A549 treated with AZD9567 at 1 μM for 4 hours (cell line): ENCODE data around the gene PNP. TPM values are rescaled to one million over a fixed set of nuclear protein-coding genes. Genes with fewer than 3 reads are reported as not detected.

Experiments used
- total RNA-seq: library from RNA; stranded (reverse); fragments of 200-300 nt; extraction: Qiagen RNA extraction; gene quantifications from 5 replicates; pipeline ENCODE4 v1.2.3, GENCODE V29; 2022; ENCODE audit not compliant: insufficient read depth

PNP gene
- total RNA-seq: 148 to 170 TPM (median 154 TPM) in 5 replicates

DNA sequence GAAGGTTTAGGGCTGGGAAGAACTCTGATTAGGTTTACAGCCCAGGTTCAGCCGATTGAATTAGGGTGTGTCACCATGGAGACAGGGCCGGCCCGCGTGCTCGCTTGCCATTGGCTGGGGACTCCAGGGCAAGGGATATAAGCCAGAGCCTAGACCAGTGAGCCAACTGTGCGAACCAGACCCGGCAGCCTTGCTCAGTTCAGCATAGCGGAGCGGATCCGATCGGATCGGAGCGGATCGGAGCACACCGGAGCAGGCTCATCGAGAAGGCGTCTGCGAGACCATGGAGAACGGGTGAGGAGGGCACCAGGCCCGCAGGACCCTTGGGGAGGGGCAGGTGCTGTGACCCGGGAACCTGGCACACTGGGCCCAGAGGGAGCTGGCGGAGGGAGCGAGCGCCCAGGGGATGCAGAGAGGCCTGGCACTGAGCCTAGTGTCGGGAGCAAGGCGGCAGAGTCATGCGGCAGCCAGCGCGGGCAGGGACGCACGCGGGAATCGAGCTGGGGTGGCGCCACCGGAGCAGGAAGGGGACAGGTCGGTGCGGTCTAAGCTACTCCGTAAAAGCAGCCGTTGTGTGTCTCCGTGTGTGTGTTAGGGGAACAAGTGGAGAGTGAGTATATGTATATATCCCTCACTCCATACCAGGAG lies at the start of gene PNP:
Gene PNP, plus strand, starts transcription at position 165 of the 648 bp plus-strand sequence. Its CDS starts 119 bp downstream, at position 284.

DNA sequence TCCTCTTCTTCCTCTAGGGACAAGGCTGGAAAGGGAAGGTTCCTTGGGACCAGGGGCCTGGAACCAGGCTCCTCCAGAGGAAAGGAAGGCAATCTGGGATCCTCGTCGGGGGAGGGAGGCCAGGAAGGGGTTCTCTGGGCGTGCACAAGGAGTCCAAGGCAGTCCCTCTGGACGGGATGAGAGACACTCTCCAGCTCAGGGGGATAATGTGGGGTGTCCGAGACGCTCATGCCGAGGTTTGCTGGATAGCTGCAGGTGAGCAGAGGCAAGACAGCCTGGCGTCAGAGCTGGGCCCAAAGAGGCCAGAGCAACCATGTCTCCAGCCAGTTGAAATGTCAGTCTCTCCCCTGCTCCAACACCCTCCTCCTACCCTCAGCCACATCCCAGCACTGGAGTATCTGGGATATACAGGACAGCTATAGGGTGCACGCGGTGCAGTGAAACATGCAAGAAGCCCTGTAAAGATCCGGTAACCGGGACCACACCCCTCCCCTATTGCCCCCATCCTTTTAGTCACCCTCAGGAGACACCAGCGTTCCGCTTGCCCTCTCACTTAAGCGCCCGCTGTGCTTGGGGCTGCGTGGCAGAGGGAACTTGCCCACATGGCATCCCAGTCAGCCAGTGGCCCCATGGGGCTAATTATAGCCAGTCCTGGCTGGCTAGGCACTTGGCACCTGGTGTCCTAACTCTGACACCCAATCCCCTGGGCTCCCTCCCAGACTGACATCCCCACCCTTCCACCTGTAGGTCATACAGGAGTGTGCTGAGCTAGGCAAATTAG lies 33.4 kb upstream of the PNP start, which contains the start of gene KLHL33:
Gene KLHL33, minus strand, starts transcription at position 585 of the 781 bp plus-strand sequence. Its CDS starts 355 bp downstream, at position 230.

DNA sequence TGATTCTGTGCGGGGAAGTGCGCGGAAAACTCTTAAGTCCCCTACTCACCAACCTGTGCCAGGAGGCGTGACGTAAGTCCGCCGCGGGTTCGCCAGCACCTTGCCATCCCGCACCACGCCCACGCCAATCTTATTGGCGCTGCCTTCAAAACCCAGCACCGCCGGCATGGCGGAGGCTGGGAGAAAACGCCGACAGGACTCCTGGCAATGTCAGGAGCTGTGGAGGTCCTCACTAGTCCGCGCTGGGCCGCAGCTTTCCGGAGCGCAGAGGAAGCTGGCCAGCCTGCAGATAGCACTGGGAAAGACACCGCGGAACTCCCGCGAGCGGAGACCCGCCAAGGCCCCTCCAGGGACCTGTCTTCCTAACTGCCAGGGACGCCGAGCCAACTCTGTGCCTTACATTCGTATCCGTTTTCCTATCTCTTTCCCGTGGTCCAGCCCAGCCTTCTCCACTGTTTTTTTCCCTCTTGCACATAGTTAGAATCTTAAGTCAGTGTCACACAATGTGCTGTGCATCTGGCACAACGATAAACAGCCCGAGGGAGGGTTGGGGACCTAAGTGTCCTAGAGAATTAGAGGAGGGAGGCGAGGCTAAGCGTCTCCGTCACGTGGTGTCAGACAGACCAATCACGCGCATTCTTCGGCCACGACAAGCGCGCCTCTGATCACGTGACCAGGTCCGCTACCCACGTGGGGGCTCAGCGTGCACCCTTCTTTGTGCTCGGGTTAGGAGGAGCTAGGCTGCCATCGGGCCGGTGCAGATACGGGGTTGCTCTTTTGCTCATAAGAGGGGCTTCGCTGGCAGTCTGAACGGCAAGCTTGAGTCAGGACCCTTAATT lies 14.5 kb upstream of the PNP start, which contains the start of the genes APEX1 and OSGEP:
Gene APEX1, plus strand, starts transcription at position 711 of the 839 bp plus-strand sequence. CDS start 420 bp downstream, outside the sequence.
Gene OSGEP, minus strand, starts transcription at position 297 of the 839 bp plus-strand sequence. Its CDS starts 129 bp downstream, at position 168.

DNA sequence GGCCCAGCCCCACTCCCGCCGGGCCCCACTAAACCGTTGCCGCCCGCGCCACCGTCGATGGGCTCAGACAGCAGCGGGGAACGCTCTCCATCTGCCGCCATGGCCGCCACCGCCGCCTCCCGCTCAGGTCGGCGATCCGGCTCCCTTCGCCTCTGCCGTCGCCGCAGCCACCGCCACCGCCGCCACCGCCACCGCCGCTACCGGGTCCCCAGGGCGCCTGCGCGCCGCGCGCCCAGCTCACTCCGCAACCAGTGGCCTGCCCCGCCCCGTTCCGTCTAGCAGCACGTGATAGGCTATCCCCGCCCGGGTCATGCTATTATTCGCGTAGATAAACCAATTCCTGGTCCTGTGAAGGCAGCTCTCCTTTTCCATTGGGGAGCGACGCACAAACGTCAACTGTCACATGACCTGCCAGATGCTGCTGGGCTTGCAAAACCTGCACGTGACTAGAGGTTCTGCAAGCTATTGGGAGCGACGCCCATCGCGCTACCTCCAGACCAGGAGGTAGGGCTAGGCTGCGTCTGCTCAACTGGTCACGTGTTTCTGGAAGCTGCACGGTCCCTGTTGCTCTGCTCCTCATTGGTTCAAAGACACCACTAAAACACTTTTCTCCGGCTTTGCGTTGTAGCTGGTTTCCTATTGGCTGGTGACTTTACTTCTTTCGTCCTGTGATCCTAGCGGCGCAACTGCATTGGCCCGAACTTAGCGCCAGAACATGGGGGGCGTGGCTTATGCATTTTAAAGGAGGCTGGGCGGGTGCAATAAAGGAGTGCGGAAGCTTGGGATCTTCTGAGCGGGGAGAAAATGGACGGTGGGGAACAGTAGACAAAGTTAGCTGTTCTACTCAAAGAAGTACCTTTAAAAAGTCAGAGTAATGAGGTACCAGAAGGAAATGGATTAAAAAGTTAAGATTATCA lies 7.7 kb upstream of the PNP start, which contains the start of gene PIP4P1:
Gene PIP4P1, minus strand, starts transcription at position 210 of the 917 bp plus-strand sequence. Its CDS starts 109 bp downstream, at position 101.

Other genes with a start within 250 kb of the PNP start
- not detected in 5 replicates for gene OR11H6, start 245.7 kb upstream of the PNP start, total RNA-seq
- gene OR11H7, start 240.4 kb upstream of the PNP start, total RNA-seq: not detected in 5 replicates
- gene OR11H4, start 230.1 kb upstream of the PNP start, total RNA-seq: not detected in 5 replicates
- gene TTC5, start 163.5 kb upstream of the PNP start, total RNA-seq: 14.7 to 19.0 TPM (median 17.6 TPM) in 5 replicates
- gene CCNB1IP1, start 136.1 kb upstream of the PNP start, total RNA-seq: 38.0 to 53.1 TPM (median 41.0 TPM) in 5 replicates
- gene PARP2, start 125.8 kb upstream of the PNP start, total RNA-seq: 15.1 to 20.1 TPM (median 18.4 TPM) in 5 replicates
- gene TEP1, start 55.9 kb upstream of the PNP start, total RNA-seq: 11.3 to 19.3 TPM (median 12.7 TPM) in 5 replicates
- 0.02 TPM in 2 of 5 replicates, not detected in the others for gene KLHL33, start 33.2 kb upstream of the PNP start, total RNA-seq
- gene OSGEP, start 14.6 kb upstream of the PNP start, total RNA-seq: 24.3 to 28.5 TPM (median 26.1 TPM) in 5 replicates
- 257 to 270 TPM (median 258 TPM) in 5 replicates for gene APEX1, start 14.2 kb upstream of the PNP start, total RNA-seq
- 31.9 to 36.5 TPM (median 36.1 TPM) in 5 replicates for gene PIP4P1, start 8.0 kb upstream of the PNP start, total RNA-seq
- gene RNASE10, start 36.1 kb downstream of the PNP start, total RNA-seq: 0.20 to 0.41 TPM (median 0.34 TPM) in 4 of 5 replicates, not detected in the other
- not detected in 5 replicates for gene RNASE9, start 91.6 kb downstream of the PNP start, total RNA-seq
- gene RNASE11, start 118.6 kb downstream of the PNP start, total RNA-seq: not detected in 5 replicates
- not detected in 5 replicates for gene RNASE12, start 122.0 kb downstream of the PNP start, total RNA-seq
- gene OR6S1, start 172.3 kb downstream of the PNP start, total RNA-seq: not detected in 5 replicates
- 7.2 to 9.3 TPM (median 7.5 TPM) in 5 replicates for gene RNASE4, start 215.2 kb downstream of the PNP start, total RNA-seq
- gene ANG, start 219.4 kb downstream of the PNP start, total RNA-seq: 7.4 to 10.8 TPM (median 9.1 TPM) in 5 replicates